GM12892 (cell line): Measurements from ENCODE around the gene DOK6.

Source experiments
- POLR2A ChIP-seq: IDR thresholded peaks from 2 replicates; pipeline ENCODE4 v1.6.1; 2011; ENCODE audit warnings: low read depth, low read length, control low read depth
- POLR2AphosphoS5 ChIP-seq: IDR thresholded peaks from 2 replicates; pipeline ENCODE4 v1.6.1; 2011; ENCODE audit warnings: low read depth, low read length, control low read depth

DNA sequence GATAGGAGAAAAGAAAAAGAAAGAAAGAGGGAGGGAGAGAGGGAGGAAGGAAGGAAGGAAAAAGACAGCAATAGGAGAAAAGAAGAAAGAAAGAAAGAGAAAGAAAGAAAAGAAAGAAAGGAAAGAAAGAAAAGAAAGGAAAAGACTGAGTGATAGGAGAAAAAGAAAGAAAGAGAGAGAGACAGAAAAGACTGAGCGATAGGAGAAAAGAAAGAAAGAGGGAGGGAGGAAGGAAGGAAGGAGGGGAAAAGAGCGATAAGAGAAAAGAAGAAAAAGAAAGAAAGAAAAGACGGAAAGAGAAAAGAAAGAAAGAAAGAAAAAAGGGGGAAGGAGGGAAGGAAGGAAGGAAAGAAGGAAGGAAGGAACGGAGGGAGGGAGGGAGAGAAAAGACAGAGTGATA is 216.7 kb downstream of the DOK6 start:
- TF ChIP-seq POLR2A, result no peak
- no peak for TF ChIP-seq POLR2AphosphoS5
